ENCODE data around the gene FUCA2.
A peak's percentile ranks its signal among the peaks of the same experiment; 100 is the strongest.

FUCA2 gene

GRCh38 chr6:143546599-143546998 is 35.1 kb upstream of the FUCA2 start:
- 92 to 95% methylated on average over 3 of the region's 3 CpGs for WGBS, 2 experiments
- H3K4me3 ChIP-seq (ENCODE audit: insufficient read depth, low read depth, low read length), result no peak overlapping the region
- no peak overlapping the region for H3K27ac ChIP-seq (ENCODE audit: insufficient read depth, low read depth, low read length, poor library complexity, severe bottlenecking)
- H3K9me3 ChIP-seq (ENCODE audit: control insufficient read depth, low read length), result no peaks in the 10 kb centered on the region
- no peaks in the 10 kb centered on the region for H3K4me1 ChIP-seq (ENCODE audit: control insufficient read depth, insufficient read depth, low read length)
- H3K36me3 ChIP-seq (ENCODE audit: control insufficient read depth, insufficient read depth, low read length), result no peaks in the 10 kb centered on the region
- no peaks in the 10 kb centered on the region for H3K27me3 ChIP-seq (ENCODE audit: control insufficient read depth, insufficient read depth, low read length, poor library complexity, severe bottlenecking)

GRCh38 chr6:143545976-143546547 is 34.5 kb upstream of the FUCA2 start:
- Histone ChIP-seq H3K9me3 (ENCODE audit: control insufficient read depth, low read length) (no peaks in the 10 kb centered on the region), H3K27ac (ENCODE audit: insufficient read depth, low read depth, low read length, poor library complexity, severe bottlenecking) (no peak overlapping the region), H3K4me3 (ENCODE audit: insufficient read depth, low read depth, low read length) (no peak overlapping the region), H3K27me3 (ENCODE audit: control insufficient read depth, insufficient read depth, low read length, poor library complexity, severe bottlenecking) (no peaks in the 10 kb centered on the region), H3K4me1 (ENCODE audit: control insufficient read depth, insufficient read depth, low read length) (no peaks in the 10 kb centered on the region), H3K36me3 (ENCODE audit: control insufficient read depth, insufficient read depth, low read length) (no peaks in the 10 kb centered on the region)
- WGBS, 2 experiments, result 74 to 78% methylated on average over 3 of the region's 3 CpGs

- H3K4me3 ChIP-seq (ENCODE audit: insufficient read depth, low read depth, low read length), result no peak overlapping the region
- no peak overlapping the region for H3K27ac ChIP-seq (ENCODE audit: insufficient read depth, low read depth, low read length, poor library complexity, severe bottlenecking)
- WGBS, 2 experiments, result 83 to 91% methylated on average over 2 of the region's 2 CpGs
- no peaks in the 10 kb centered on the region for H3K9me3 ChIP-seq (ENCODE audit: control insufficient read depth, low read length)
- H3K36me3 ChIP-seq (ENCODE audit: control insufficient read depth, insufficient read depth, low read length), result no peaks in the 10 kb centered on the region
- H3K4me1 ChIP-seq (ENCODE audit: control insufficient read depth, insufficient read depth, low read length), result no peaks in the 10 kb centered on the region
- no peaks in the 10 kb centered on the region for H3K27me3 ChIP-seq (ENCODE audit: control insufficient read depth, insufficient read depth, low read length, poor library complexity, severe bottlenecking)
These were observed 33.6 kb upstream of the FUCA2 start for GRCh38 chr6:143545165-143545564.

- Histone ChIP-seq H3K27ac (ENCODE audit: insufficient read depth, low read depth, low read length, poor library complexity, severe bottlenecking) (peak overlapping the region; percentile 9), H3K4me3 (ENCODE audit: insufficient read depth, low read depth, low read length) (no peak overlapping the region), H3K36me3 (ENCODE audit: control insufficient read depth, insufficient read depth, low read length) (no peaks in the 10 kb centered on the region), H3K27me3 (ENCODE audit: control insufficient read depth, insufficient read depth, low read length, poor library complexity, severe bottlenecking) (peaks cover 3% of the 10 kb centered on the region), H3K9me3 (ENCODE audit: control insufficient read depth, low read length) (no peaks in the 10 kb centered on the region), H3K4me1 (ENCODE audit: control insufficient read depth, insufficient read depth, low read length) (no peaks in the 10 kb centered on the region)
- 88 to 92% methylated on average over 2 to 4 of the region's 4 CpGs for WGBS, 2 experiments
These were observed 32.6 kb upstream of the FUCA2 start for GRCh38 chr6:143544011-143544696.

GRCh38 chr6:143543435-143543834 is 31.9 kb upstream of the FUCA2 start:
- Histone ChIP-seq H3K27me3 (ENCODE audit: control insufficient read depth, insufficient read depth, low read length, poor library complexity, severe bottlenecking) (peaks cover 9% of the 10 kb centered on the region), H3K4me1 (ENCODE audit: control insufficient read depth, insufficient read depth, low read length) (no peaks in the 10 kb centered on the region), H3K27ac (ENCODE audit: insufficient read depth, low read depth, low read length, poor library complexity, severe bottlenecking) (peak overlapping the region; percentile 9), H3K9me3 (ENCODE audit: control insufficient read depth, low read length) (no peaks in the 10 kb centered on the region), H3K36me3 (ENCODE audit: control insufficient read depth, insufficient read depth, low read length) (no peaks in the 10 kb centered on the region), H3K4me3 (ENCODE audit: insufficient read depth, low read depth, low read length) (no peak overlapping the region)
- 91 to 92% methylated on average over 1 of the region's 1 CpG for WGBS, 2 experiments

- Histone ChIP-seq H3K4me1 (ENCODE audit: control insufficient read depth, insufficient read depth, low read length) (no peaks in the 10 kb centered on the region), H3K27ac (ENCODE audit: insufficient read depth, low read depth, low read length, poor library complexity, severe bottlenecking) (no peak overlapping the region), H3K27me3 (ENCODE audit: control insufficient read depth, insufficient read depth, low read length, poor library complexity, severe bottlenecking) (peaks cover 15% of the 10 kb centered on the region), H3K4me3 (ENCODE audit: insufficient read depth, low read depth, low read length) (no peak overlapping the region), H3K36me3 (ENCODE audit: control insufficient read depth, insufficient read depth, low read length) (no peaks in the 10 kb centered on the region), H3K9me3 (ENCODE audit: control insufficient read depth, low read length) (no peaks in the 10 kb centered on the region)
- WGBS, 2 experiments, result 89 to 98% methylated on average over 2 of the region's 2 CpGs
These were observed 31.4 kb upstream of the FUCA2 start for GRCh38 chr6:143542888-143543287.

GRCh38 chr6:143540192-143540591 is 28.7 kb upstream of the FUCA2 start:
- Histone ChIP-seq H3K36me3 (ENCODE audit: control insufficient read depth, insufficient read depth, low read length) (no peaks in the 10 kb centered on the region), H3K27ac (ENCODE audit: insufficient read depth, low read depth, low read length, poor library complexity, severe bottlenecking) (no peak overlapping the region), H3K4me3 (ENCODE audit: insufficient read depth, low read depth, low read length) (no peak overlapping the region), H3K4me1 (ENCODE audit: control insufficient read depth, insufficient read depth, low read length) (no peaks in the 10 kb centered on the region), H3K27me3 (ENCODE audit: control insufficient read depth, insufficient read depth, low read length, poor library complexity, severe bottlenecking) (peaks cover 33% of the 10 kb centered on the region), H3K9me3 (ENCODE audit: control insufficient read depth, low read length) (no peaks in the 10 kb centered on the region)
- WGBS, 2 experiments, result 90 to 92% methylated on average over 3 of the region's 3 CpGs

GRCh38 chr6:143539734-143540133 is 28.2 kb upstream of the FUCA2 start:
- Histone ChIP-seq H3K27me3 (ENCODE audit: control insufficient read depth, insufficient read depth, low read length, poor library complexity, severe bottlenecking) (peaks cover 33% of the 10 kb centered on the region), H3K36me3 (ENCODE audit: control insufficient read depth, insufficient read depth, low read length) (no peaks in the 10 kb centered on the region), H3K4me3 (ENCODE audit: insufficient read depth, low read depth, low read length) (no peak overlapping the region), H3K27ac (ENCODE audit: insufficient read depth, low read depth, low read length, poor library complexity, severe bottlenecking) (no peak overlapping the region), H3K4me1 (ENCODE audit: control insufficient read depth, insufficient read depth, low read length) (no peaks in the 10 kb centered on the region), H3K9me3 (ENCODE audit: control insufficient read depth, low read length) (no peaks in the 10 kb centered on the region)
- 49 to 51% methylated on average over 7 of the region's 7 CpGs for WGBS, 2 experiments

GRCh38 chr6:143539106-143539505 is 27.6 kb upstream of the FUCA2 start:
- whole genome bisulfite sequencing, 2 experiments, result 92 to 95% methylated on average over 4 of the region's 4 CpGs
- H3K36me3 ChIP-seq (ENCODE audit: control insufficient read depth, insufficient read depth, low read length), result no peaks in the 10 kb centered on the region
- no peaks in the 10 kb centered on the region for H3K9me3 ChIP-seq (ENCODE audit: control insufficient read depth, low read length)
- H3K27me3 ChIP-seq (ENCODE audit: control insufficient read depth, insufficient read depth, low read length, poor library complexity, severe bottlenecking), result peaks cover 33% of the 10 kb centered on the region
- H3K4me3 ChIP-seq (ENCODE audit: insufficient read depth, low read depth, low read length), result no peak overlapping the region
- no peak overlapping the region for H3K27ac ChIP-seq (ENCODE audit: insufficient read depth, low read depth, low read length, poor library complexity, severe bottlenecking)
- H3K4me1 ChIP-seq (ENCODE audit: control insufficient read depth, insufficient read depth, low read length), result no peaks in the 10 kb centered on the region

- no peaks in the 10 kb centered on the region for H3K4me1 ChIP-seq (ENCODE audit: control insufficient read depth, insufficient read depth, low read length)
- H3K9me3 ChIP-seq (ENCODE audit: control insufficient read depth, low read length), result no peaks in the 10 kb centered on the region
- H3K27me3 ChIP-seq (ENCODE audit: control insufficient read depth, insufficient read depth, low read length, poor library complexity, severe bottlenecking), result peaks cover 33% of the 10 kb centered on the region
- WGBS, 2 experiments, result 94 to 97% methylated on average over 7 of the region's 7 CpGs
- H3K4me3 ChIP-seq (ENCODE audit: insufficient read depth, low read depth, low read length), result no peak overlapping the region
- no peak overlapping the region for H3K27ac ChIP-seq (ENCODE audit: insufficient read depth, low read depth, low read length, poor library complexity, severe bottlenecking)
- H3K36me3 ChIP-seq (ENCODE audit: control insufficient read depth, insufficient read depth, low read length), result no peaks in the 10 kb centered on the region
These were observed 26.9 kb upstream of the FUCA2 start for GRCh38 chr6:143538374-143538773.

Measured in ectodermal cell (in vitro differentiated cells).